Measurements from ENCODE around the gene CERK. TPM values are rescaled to one million over a fixed set of nuclear protein-coding genes. Genes with fewer than 3 reads are reported as not detected.
A peak's percentile ranks its signal among the peaks of the same experiment; 100 is the strongest.
"Not testable (repeated sequence)": the region's sequence is repeated elsewhere in the genome, so short reads cannot be mapped to it uniquely, and the experiment has no call there.

CERK gene, protein sequence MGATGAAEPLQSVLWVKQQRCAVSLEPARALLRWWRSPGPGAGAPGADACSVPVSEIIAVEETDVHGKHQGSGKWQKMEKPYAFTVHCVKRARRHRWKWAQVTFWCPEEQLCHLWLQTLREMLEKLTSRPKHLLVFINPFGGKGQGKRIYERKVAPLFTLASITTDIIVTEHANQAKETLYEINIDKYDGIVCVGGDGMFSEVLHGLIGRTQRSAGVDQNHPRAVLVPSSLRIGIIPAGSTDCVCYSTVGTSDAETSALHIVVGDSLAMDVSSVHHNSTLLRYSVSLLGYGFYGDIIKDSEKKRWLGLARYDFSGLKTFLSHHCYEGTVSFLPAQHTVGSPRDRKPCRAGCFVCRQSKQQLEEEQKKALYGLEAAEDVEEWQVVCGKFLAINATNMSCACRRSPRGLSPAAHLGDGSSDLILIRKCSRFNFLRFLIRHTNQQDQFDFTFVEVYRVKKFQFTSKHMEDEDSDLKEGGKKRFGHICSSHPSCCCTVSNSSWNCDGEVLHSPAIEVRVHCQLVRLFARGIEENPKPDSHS
- 22.6 and 40.9 TPM in 2 replicates for total RNA-seq

DNA sequence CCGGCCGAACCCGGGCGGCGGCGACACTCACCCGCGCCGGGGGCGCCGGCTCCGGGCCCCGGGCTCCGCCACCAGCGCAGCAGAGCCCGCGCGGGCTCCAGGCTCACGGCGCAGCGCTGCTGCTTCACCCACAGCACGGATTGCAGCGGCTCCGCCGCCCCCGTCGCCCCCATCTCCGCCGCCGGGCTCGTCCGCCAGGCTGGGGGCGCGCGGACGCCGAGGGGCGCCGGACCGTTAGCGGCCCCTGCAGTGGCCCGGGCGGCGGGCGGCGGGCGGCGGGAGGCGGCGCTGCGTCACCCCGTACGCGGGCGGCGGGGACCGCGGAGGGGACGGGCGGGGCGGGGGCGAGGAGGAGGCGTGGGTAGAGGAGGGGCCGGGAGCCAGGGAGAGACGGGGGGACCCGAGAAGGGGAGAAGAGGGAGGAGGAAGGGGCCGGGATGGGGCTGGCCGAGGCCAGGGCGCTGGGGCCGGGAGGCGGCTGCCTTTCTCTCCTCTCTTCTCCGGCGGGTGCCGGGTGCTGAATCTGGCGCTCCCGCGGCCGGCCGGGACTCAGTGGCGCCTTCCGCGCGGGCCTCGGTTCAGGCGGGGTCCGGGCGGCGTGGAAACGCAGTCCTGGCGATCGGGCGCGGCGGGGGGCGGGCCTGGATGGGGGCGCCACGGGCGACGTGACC is at the start of gene CERK:
CERK (minus strand) TSS at position 277 of the 671 bp plus-strand sequence; CDS start at position 173, 104 bp downstream.
- H3K4me3 ChIP-seq (ENCODE audit: low read depth, low read length) = peak within 1 kb of the TSS; percentile 62
- DNase-seq (ENCODE audit: low read depth) = no peak
- TF ChIP-seq, protein P1, sequence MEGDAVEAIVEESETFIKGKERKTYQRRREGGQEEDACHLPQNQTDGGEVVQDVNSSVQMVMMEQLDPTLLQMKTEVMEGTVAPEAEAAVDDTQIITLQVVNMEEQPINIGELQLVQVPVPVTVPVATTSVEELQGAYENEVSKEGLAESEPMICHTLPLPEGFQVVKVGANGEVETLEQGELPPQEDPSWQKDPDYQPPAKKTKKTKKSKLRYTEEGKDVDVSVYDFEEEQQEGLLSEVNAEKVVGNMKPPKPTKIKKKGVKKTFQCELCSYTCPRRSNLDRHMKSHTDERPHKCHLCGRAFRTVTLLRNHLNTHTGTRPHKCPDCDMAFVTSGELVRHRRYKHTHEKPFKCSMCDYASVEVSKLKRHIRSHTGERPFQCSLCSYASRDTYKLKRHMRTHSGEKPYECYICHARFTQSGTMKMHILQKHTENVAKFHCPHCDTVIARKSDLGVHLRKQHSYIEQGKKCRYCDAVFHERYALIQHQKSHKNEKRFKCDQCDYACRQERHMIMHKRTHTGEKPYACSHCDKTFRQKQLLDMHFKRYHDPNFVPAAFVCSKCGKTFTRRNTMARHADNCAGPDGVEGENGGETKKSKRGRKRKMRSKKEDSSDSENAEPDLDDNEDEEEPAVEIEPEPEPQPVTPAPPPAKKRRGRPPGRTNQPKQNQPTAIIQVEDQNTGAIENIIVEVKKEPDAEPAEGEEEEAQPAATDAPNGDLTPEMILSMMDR (conservative IDR thresholded peaks at IDR 0.05; ENCODE audit: low read depth, low read length) = no peak

DNA sequence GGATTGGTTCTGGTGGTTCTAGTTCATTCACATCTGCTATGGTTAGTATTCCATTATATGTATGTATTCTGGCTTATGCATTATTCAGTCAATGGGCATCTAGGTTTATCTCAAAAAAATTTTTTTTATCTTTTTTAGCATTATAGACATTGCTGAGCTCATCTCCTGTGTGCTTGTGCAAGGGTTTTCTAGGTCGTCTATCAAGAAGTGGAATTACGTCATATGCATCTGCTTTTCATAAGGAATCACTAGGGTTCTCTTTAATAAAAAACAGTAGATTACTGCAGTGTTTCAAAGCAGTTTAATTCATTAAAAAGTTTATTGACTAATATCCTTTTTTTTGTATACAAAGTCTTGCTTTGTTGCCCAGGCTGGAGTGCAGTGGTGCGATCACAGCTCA is 45.7 kb upstream of the CERK start:
- no peak overlapping the region for H3K4me3 ChIP-seq (ENCODE audit: low read depth, low read length)
- TF ChIP-seq, protein P1 (conservative IDR thresholded peaks at IDR 0.05; ENCODE audit: low read depth, low read length) = no peak
- DNase-seq (ENCODE audit: low read depth) = no peak

DNA sequence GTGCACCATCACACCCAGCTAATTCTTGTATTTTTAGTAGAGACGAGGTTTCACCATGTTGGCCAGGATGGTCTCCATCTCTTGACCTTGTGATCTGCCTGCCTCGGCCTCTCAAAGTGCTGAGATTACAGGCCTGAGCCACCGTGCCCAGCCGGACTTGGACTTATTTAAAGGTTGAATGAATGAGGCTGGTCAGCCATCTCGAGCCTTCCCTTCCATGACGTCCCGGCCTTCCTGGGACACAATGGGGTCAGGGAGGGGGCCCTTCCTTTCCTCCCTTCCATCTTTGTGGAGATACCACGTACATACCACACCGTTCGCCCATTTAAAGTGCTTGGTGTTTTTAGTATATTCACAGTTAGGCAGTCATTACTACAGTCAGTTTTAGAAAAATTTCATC is 44.1 kb upstream of the CERK start:
- not testable (repeated sequence) for DNase-seq (ENCODE audit: low read depth); H3K4me3 ChIP-seq (ENCODE audit: low read depth, low read length)

DNA sequence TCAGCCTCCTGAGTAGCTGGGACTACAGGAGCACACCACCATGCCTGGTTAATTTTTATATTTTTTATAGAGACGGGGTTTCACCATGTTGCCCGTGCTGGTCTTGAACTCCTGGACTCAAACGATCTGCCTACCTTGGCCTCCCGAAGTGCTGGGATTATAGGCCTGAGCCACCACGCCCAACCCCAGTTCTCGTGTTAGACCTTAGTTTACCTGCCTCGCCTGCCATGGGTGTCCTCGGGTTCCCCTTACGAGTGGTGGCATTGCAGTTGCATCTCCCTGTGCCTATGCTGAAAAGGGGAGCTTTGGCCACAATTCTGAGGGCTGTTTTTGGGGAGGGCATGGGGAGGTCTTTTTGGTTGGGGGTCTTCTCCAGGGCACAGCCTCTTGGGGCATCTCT is 43.2 kb upstream of the CERK start:
- H3K4me3 ChIP-seq (ENCODE audit: low read depth, low read length) = no peak overlapping the region
- TF ChIP-seq, protein P1 (conservative IDR thresholded peaks at IDR 0.05; ENCODE audit: low read depth, low read length) = no peak
- DNase-seq (ENCODE audit: low read depth) = no peak

DNA sequence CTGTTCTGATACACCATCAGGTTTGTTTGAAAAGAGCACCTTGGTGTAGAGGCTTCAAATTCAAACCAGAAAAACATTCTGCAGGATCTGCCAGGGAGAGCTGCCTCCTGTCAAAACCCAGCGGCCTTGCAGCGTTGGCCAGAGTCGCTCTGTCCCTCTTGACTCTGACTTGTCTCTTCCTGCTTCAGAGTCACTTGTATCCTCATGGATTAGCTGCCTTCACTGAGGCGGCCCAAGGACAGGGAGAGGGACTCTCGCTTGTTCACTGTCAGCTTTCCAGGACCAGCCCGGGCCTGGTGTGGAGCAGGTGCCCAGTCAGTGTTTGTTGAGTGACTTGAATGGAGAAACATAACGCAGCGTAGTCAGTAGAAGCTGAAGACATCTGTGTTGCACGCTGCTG is 42.4 kb upstream of the CERK start:
- TF ChIP-seq, protein P1 (conservative IDR thresholded peaks at IDR 0.05; ENCODE audit: low read depth, low read length) = no peak
- DNase-seq (ENCODE audit: low read depth) = no peak
- no peak overlapping the region for H3K4me3 ChIP-seq (ENCODE audit: low read depth, low read length)

DNA sequence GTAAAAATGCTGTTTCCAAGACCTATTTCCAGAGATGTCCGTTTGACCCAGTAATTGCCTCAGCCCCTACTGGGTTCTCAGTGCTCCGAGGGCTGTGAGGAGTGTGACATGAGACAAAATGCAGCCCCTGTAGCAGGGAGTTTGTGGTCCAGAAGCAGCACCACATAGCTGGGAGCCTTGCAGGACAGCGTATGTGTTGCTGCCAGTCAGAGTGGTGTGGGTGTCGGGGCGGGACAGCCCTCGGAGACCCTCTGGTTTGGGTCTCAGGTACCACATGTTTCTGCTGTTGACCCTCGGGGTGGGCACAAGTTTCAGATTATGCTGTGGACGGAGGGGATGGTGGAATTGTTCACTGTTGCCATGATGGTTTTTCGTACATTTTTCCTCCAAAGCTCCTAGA is 41.6 kb upstream of the CERK start:
- DNase-seq (ENCODE audit: low read depth) = no peak
- TF ChIP-seq, protein P1 (conservative IDR thresholded peaks at IDR 0.05; ENCODE audit: low read depth, low read length) = no peak
- H3K4me3 ChIP-seq (ENCODE audit: low read depth, low read length) = no peak overlapping the region

DNA sequence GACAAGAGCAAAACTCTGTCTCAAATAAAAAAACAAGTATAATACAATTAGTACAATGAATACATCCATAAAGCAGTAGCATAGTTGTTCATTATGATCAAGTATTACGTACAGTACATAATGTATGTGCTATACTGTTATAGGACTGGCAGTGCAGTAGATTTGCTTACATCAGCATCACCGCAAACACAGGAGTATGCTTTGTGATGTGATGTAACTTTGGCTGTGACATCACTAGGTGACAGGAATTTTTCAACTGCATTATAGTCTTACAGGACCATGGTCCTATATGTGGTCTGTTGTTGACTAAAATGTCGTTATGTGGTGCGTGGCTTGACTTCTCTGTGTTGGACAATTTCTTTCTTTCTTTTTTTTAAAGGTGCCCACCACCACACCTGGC is 41.0 kb upstream of the CERK start:
- TF ChIP-seq, protein P1 (conservative IDR thresholded peaks at IDR 0.05; ENCODE audit: low read depth, low read length) = no peak
- H3K4me3 ChIP-seq (ENCODE audit: low read depth, low read length) = no peak overlapping the region
- DNase-seq (ENCODE audit: low read depth) = no peak

Measured in epithelial cell of proximal tubule (primary cell).